Spinal cord (tissue), 10 donors: ENCODE measurements around the gene GET4. TPM values are rescaled to one million over a fixed set of nuclear protein-coding genes. Genes with fewer than 3 reads are reported as not detected.
"Not testable (repeated sequence)": the region's sequence is repeated elsewhere in the genome, so short reads cannot be mapped to it uniquely, and the experiment has no call there.

Experiments
- DNase-seq, 6 donors: peaks; one replicate each; pipeline versions ENCODE4 v3.0.0 to v3.0.0-alpha.2; 2013 to 2015; ENCODE audit warnings: low spot score in 6 of 6, low read depth in 4 of 6
- H3K27ac ChIP-seq: one replicate; pipeline ENCODE4 v1.5.1; 2013; ENCODE audit warnings: low read depth, low read length, control low read depth
- H3K27me3 ChIP-seq: one replicate; pipeline ENCODE4 v1.6.1; 2013; ENCODE audit warnings: low read length; ENCODE audit not compliant: control insufficient read depth, insufficient read depth
- H3K36me3 ChIP-seq: one replicate; pipeline ENCODE4 v1.6.1; 2013; ENCODE audit warnings: low read length; ENCODE audit not compliant: control insufficient read depth, insufficient read depth
- H3K4me1 ChIP-seq: one replicate; pipeline ENCODE4 v1.6.1; 2013; ENCODE audit warnings: low read length; ENCODE audit not compliant: control insufficient read depth, insufficient read depth
- H3K4me3 ChIP-seq: one replicate; pipeline ENCODE4 v1.5.1; 2013; ENCODE audit warnings: low read depth, low read length, control low read depth
- H3K9me3 ChIP-seq: one replicate; pipeline ENCODE4 v1.6.1; 2013; ENCODE audit warnings: low read length; ENCODE audit not compliant: control insufficient read depth, insufficient read depth
- WGBS: methylation state at CpG from one replicate; pipeline ENCODE4 v1.1.5; 2013; ENCODE audit warnings: missing lambda C conversion rate; ENCODE audit not compliant: insufficient coverage; 5-methylcytosine and 5-hydroxymethylcytosine counted together
- polyA plus RNA-seq, 2 donors: library from polyadenylated mRNA; unstranded; fragments of 120-200 nt; gene quantifications; one replicate each; pipeline ENCODE4 v1.2.1, GENCODE V29; 2013; ENCODE audit not compliant: insufficient read length in 2 of 2
- total RNA-seq, 2 donors: library from RNA; depleted of rRNA in 1 of 2; stranded (reverse); fragments of 120-200 nt in 1 of 2; fragments of >200 nt in 1 of 2; gene quantifications; one replicate each; pipeline versions ENCODE4 v1.2.3 to v1.2.4, GENCODE V29; 2013 to 2014
- donor health status: healthy.

Gene GET4
- total and polyA plus RNA-seq, 4 donors: 17.7 to 54.3 (median 33.2) TPM

DNA sequence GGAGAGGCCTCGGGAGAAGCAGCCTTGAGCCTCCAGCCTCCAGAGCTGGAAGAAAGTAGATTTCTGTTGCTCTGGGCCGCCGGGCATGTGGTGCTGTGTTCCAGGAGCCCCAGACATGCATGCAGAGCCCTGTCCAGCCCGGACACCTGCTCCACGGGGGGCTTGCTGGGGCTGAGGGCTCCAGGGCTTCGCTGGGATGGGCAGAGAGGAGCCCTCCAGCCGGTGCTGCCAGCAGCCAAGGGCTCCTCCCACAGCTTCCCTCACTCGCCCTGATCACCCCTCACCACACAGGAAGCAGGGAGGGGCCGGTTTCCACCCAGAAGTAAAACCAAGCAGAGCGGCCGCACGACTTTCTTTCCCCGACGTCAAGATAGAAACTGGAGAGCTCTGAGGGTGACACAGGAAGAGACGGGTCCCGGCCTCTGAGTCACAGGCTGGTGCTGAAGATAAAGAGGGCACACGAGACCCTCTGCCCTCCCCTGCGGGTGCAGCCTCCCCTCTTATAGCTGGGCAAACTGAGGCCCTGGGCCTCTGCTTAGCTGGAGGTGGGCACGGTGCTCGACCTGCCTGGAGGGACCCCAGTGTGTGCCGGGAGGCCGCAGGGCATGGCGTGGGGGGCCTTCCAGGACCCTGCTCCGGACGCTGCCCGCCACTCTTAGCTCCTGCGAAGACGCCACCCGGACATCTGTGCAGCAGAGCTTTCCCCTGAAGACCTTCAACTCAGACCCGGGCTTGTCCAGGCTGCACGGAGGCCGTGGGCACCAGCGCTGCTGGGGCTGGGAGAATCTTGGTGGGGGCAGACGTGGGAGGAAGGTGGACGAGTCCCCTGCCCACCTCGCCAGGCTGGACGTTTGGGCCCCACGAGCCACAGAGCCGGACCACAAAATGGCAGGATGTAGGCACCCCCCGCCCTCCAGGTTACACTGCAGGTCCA is 47.0 kb downstream of the GET4 start:
- Histone ChIP-seq H3K36me3 (peaks cover 80% of the 10 kb centered on the region), H3K4me3 (no peak overlapping the region), H3K27ac (no peak overlapping the region), H3K9me3 (no peaks in the 10 kb centered on the region), H3K27me3 (no peaks in the 10 kb centered on the region), H3K4me1 (peaks cover 48% of the 10 kb centered on the region)
- DNase-seq: no peak
- WGBS: 73% methylated on average over 36 of the region's 40 CpGs

- not testable (repeated sequence) for H3K27ac ChIP-seq, DNase-seq, H3K4me3 ChIP-seq, H3K9me3 ChIP-seq, H3K27me3 ChIP-seq
- no CpG with 5 or more reads among the region's 25 CpGs for WGBS
- H3K4me1 ChIP-seq: peaks cover 48% of the 10 kb centered on the region
- H3K36me3 ChIP-seq: peaks cover 74% of the 10 kb centered on the region
These were observed 47.7 kb downstream of the GET4 start for GRCh38 chr7:924042-924441.

DNA sequence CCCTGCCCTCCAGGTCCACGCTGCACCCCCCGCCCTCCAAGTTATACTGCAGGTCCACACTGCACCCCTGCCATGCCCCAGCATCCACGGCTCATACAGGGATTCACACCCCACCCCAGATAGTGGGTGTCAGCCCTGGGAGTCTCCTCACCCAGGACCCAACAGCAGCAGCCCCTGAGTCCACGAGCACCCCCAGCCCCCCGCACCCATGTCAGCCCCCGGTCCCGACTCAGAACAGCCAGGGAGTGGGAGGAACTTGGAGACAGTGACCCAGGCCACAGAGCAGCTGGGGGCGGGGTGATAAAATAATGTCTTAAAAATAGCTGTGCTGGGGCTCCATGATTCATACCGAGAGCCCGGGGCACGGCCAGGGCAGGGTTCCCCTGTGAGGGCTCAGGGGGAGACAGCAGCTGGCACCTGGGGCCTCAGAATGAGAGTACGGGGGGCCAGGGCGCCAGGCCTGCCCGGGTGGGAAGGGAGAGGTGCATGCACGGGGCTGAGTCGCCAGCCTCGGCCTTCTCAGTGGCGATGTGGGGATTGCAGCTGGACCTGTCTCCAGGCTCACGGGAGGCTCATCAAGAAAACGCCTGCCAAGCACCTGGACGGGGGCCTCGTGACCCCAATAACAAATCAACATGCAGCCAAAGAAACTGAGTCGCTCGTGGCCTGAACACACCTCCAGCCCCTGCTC is 48.3 kb downstream of the GET4 start:
- H3K36me3 ChIP-seq: peaks cover 70% of the 10 kb centered on the region
- no peak overlapping the region for H3K27ac ChIP-seq
- WGBS: 84% methylated on average over 19 of the region's 24 CpGs
- H3K9me3 ChIP-seq: no peaks in the 10 kb centered on the region
- no peak overlapping the region for H3K4me3 ChIP-seq
- no peaks in the 10 kb centered on the region for H3K27me3 ChIP-seq
- peaks cover 48% of the 10 kb centered on the region for H3K4me1 ChIP-seq
- no peak for DNase-seq

GRCh38 chr7:925601-926000 is 49.2 kb downstream of the GET4 start:
- H3K9me3 ChIP-seq: no peaks in the 10 kb centered on the region
- WGBS: 66% methylated on average over 16 of the region's 18 CpGs
- DNase-seq: no peak
- no peaks in the 10 kb centered on the region for H3K27me3 ChIP-seq
- H3K4me1 ChIP-seq: peaks cover 48% of the 10 kb centered on the region
- peaks cover 61% of the 10 kb centered on the region for H3K36me3 ChIP-seq
- H3K4me3 ChIP-seq: no peak overlapping the region
- peak overlapping the region; percentile 40 for H3K27ac ChIP-seq

- Histone ChIP-seq H3K4me3 (no peak overlapping the region), H3K4me1 (peaks cover 48% of the 10 kb centered on the region), H3K9me3 (no peaks in the 10 kb centered on the region), H3K27me3 (no peaks in the 10 kb centered on the region), H3K36me3 (peaks cover 60% of the 10 kb centered on the region), H3K27ac (peak overlapping the region; percentile 47)
- no peak for DNase-seq
- 71% methylated on average over 41 of the region's 47 CpGs for WGBS
These were observed 50.0 kb downstream of the GET4 start for GRCh38 chr7:926061-927030.

DNA sequence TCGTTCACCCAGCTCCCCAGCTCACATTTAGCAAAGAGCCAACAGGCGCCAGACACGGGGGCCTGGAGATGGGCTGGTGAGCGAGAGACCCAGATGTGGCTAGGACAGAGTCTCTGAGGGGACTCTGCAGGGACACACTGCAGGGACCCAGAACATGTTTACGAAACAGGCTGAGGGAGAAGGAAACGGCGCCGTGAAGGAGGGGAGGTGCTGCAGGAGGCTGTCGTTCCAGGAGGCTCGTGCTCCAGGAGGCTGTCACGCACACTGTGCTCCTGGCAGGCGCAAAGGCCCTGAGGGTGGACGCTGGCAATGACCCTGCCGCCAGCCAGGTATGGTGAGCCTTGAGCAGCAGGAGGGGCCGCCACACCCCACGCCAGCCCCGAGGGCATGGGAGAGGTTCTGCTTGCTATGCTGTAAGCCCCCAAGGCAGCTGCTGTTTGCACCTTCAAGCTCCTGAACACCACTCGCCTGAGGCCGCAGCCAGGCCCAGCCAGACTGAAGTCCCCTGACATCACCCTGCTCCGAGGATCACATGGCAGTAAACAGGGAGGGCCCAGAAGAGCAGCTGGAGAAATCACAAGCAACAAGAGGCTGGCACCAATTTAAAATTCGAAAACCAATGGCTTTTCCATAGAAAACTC is 50.8 kb downstream of the GET4 start:
- peak overlapping the region; percentile 47 for H3K27ac ChIP-seq
- peaks cover 58% of the 10 kb centered on the region for H3K36me3 ChIP-seq
- H3K9me3 ChIP-seq: no peaks in the 10 kb centered on the region
- WGBS: 77% methylated on average over 20 of the region's 21 CpGs
- H3K27me3 ChIP-seq: no peaks in the 10 kb centered on the region
- DNase-seq: no peak
- H3K4me3 ChIP-seq: no peak overlapping the region
- H3K4me1 ChIP-seq: peaks cover 42% of the 10 kb centered on the region

- Histone ChIP-seq H3K4me1 (peaks cover 30% of the 10 kb centered on the region), H3K27ac (peak overlapping the region; percentile 37), H3K9me3 (no peaks in the 10 kb centered on the region), H3K4me3 (no peak overlapping the region), H3K27me3 (no peaks in the 10 kb centered on the region), H3K36me3 (peaks cover 56% of the 10 kb centered on the region)
- DNase-seq: no peak
- no CpG with 5 or more reads among the region's 14 CpGs for WGBS
These were observed 53.0 kb downstream of the GET4 start for GRCh38 chr7:929311-929711.

DNA sequence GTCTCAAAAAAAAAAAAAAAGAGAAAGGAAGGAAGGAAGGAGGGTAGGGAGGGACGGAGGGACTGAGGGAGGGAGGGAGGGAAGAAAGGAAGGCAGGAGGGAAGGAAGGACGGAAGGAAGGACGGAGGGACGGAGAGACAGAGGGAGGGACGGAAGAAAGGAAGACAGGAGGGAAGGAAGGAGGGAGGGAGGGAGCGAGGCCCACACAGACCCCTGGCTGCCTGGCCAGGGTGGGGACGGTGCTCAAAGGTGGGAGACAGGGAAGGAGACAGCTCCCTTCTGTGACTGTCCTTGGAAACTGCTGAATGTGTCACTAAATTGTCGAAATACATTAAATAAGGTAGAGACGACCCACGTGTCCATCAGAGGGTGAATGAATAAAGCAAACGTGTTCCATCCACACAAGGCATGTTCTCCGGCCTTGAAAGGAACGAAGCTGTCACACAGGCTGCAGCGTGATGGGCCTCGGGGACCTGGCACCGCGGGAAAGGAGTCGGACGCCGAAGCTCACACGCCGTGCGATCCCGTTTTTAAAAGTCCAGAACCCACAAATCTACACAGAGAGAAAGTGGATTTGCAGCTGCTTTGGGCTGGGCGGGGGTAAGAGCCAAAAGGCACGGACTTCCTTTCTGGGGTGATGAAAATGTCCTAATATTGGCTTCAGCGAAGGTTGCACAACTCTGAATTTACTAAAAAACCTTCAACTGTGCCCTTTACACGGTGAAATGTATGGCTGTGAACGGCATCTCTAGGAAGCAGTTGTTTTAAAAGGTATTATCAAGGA is 54.8 kb downstream of the GET4 start:
- WGBS: 75% methylated on average over 13 of the region's 29 CpGs
- no peak overlapping the region for H3K27ac ChIP-seq

More for the DNA sequence above, 54.8 kb downstream of the GET4 start:
- Histone ChIP-seq H3K36me3 (peaks cover 56% of the 10 kb centered on the region), H3K4me1 (peaks cover 12% of the 10 kb centered on the region), H3K9me3 (no peaks in the 10 kb centered on the region), H3K4me3 (no peak overlapping the region), H3K27me3 (no peaks in the 10 kb centered on the region)
- DNase-seq: no peak
